KMS-11 (cell line): Measurements from ENCODE around the gene KIAA2012.

ENCODE experiments used
- H2AFZ ChIP-seq: fragments of 200-600 bp; sonication (generic); 2 replicates; pipeline ENCODE4 v1.6.1; 2016; ENCODE audit warnings: antibody characterized with exemption, mixed run types, low read depth
- H3K27ac ChIP-seq: fragments of 200-600 bp; sonication (generic); 2 replicates; pipeline ENCODE4 v1.6.1; 2016; ENCODE audit warnings: mild to moderate bottlenecking, mixed run types
- H3K27me3 ChIP-seq: fragments of 200-600 bp; sonication (generic); 2 replicates; pipeline ENCODE4 v1.6.1; 2017; ENCODE audit warnings: mild to moderate bottlenecking, low read depth, mixed run types, moderate library complexity; ENCODE audit not compliant: insufficient read depth
- H3K36me3 ChIP-seq: fragments of 200-600 bp; sonication (generic); 2 replicates; pipeline ENCODE4 v1.6.1; 2017; ENCODE audit warnings: mild to moderate bottlenecking, mixed run types; ENCODE audit not compliant: insufficient read depth
- H3K4me1 ChIP-seq: fragments of 200-600 bp; sonication (generic); 2 replicates; pipeline ENCODE4 v1.6.1; 2016; ENCODE audit warnings: mild to moderate bottlenecking, low read depth, mixed run types; ENCODE audit not compliant: poor library complexity, severe bottlenecking
- H3K4me2 ChIP-seq: fragments of 200-600 bp; sonication (generic); 2 replicates; pipeline ENCODE4 v1.7.0; 2016; ENCODE audit warnings: mild to moderate bottlenecking, mixed run types
- H3K4me3 ChIP-seq: fragments of 200-600 bp; sonication (generic); IDR thresholded peaks from 2 replicates; pipeline ENCODE4 v1.6.1; 2017; ENCODE audit warnings: low read depth, low read length, mixed read lengths; ENCODE audit not compliant: insufficient read depth
- H3K79me2 ChIP-seq: fragments of 200-600 bp; sonication (generic); 2 replicates; pipeline ENCODE4 v1.6.1; 2016; ENCODE audit warnings: low read depth, mixed run types; ENCODE audit not compliant: insufficient read depth
- H3K9ac ChIP-seq: fragments of 200-600 bp; sonication (generic); 2 replicates; pipeline ENCODE4 v1.6.1; 2016; ENCODE audit warnings: mild to moderate bottlenecking, mixed run types
- H4K20me1 ChIP-seq: fragments of 200-600 bp; sonication (generic); 2 replicates; pipeline ENCODE4 v1.6.1; 2016; ENCODE audit warnings: mild to moderate bottlenecking, mixed run types; ENCODE audit not compliant: insufficient read depth
- CTCF ChIP-seq: fragments of 200-600 bp; sonication (generic); conservative IDR thresholded peaks from 2 replicates; pipeline ENCODE4 v1.6.1; 2017; ENCODE audit warnings: low read depth, mild to moderate bottlenecking, antibody characterized with exemption, low read length, moderate library complexity, mixed read lengths

Gene KIAA2012

GRCh38 chr2:202084265-202084664 lies 11.2 kb downstream of the KIAA2012 start:
- Histone ChIP-seq H3K4me2 (no peak overlapping the region), H3K36me3 (no peaks in the 10 kb centered on the region), H3K27ac (no peak overlapping the region), H4K20me1 (no peaks in the 10 kb centered on the region), H3K4me3 (no peak overlapping the region), H3K79me2 (no peaks in the 10 kb centered on the region), H3K9ac (no peak overlapping the region), H3K27me3 (no peaks in the 10 kb centered on the region), H3K4me1 (no peaks in the 10 kb centered on the region), H2AFZ (no peak overlapping the region)
- no peak for TF ChIP-seq CTCF

GRCh38 chr2:202088777-202089176 lies 15.7 kb downstream of the KIAA2012 start:
- no peak overlapping the region for H3K4me3 ChIP-seq
- H3K79me2 ChIP-seq: no peaks in the 10 kb centered on the region
- no peaks in the 10 kb centered on the region for H4K20me1 ChIP-seq
- no peaks in the 10 kb centered on the region for H3K27me3 ChIP-seq
- no peak overlapping the region for H3K9ac ChIP-seq
- H3K4me1 ChIP-seq: no peaks in the 10 kb centered on the region
- no peaks in the 10 kb centered on the region for H3K36me3 ChIP-seq
- no peak overlapping the region for H3K27ac ChIP-seq
- TF ChIP-seq CTCF: no peak
- H3K4me2 ChIP-seq: no peak overlapping the region
- no peak overlapping the region for H2AFZ ChIP-seq

- Histone ChIP-seq H3K27ac (no peak overlapping the region), H3K4me1 (no peaks in the 10 kb centered on the region), H3K27me3 (no peaks in the 10 kb centered on the region), H3K79me2 (no peaks in the 10 kb centered on the region), H3K36me3 (no peaks in the 10 kb centered on the region), H3K4me2 (no peak overlapping the region), H4K20me1 (no peaks in the 10 kb centered on the region), H2AFZ (no peak overlapping the region), H3K9ac (no peak overlapping the region), H3K4me3 (no peak overlapping the region)
- TF ChIP-seq CTCF: no peak
These were observed 17.5 kb downstream of the KIAA2012 start for GRCh38 chr2:202090530-202090929.

GRCh38 chr2:202091476-202091875 lies 18.4 kb downstream of the KIAA2012 start:
- Histone ChIP-seq H3K27ac (no peak overlapping the region), H4K20me1 (no peaks in the 10 kb centered on the region), H3K4me2 (no peak overlapping the region), H2AFZ (no peak overlapping the region), H3K79me2 (no peaks in the 10 kb centered on the region), H3K9ac (no peak overlapping the region), H3K4me1 (no peaks in the 10 kb centered on the region), H3K4me3 (no peak overlapping the region), H3K27me3 (no peaks in the 10 kb centered on the region), H3K36me3 (no peaks in the 10 kb centered on the region)
- no peak for TF ChIP-seq CTCF
